PFSK-1 (cell line): ENCODE data around the gene SAE1.

ENCODE experiments used
- FOXP2 ChIP-seq: optimal IDR thresholded peaks from 2 replicates; pipeline ENCODE3; 2011; ENCODE audit warnings: borderline replicate concordance, control low read depth, inconsistent platforms; ENCODE audit not compliant: insufficient read depth; ENCODE audit errors: extremely low read length, extremely low read depth
- POLR2AphosphoS5 ChIP-seq: IDR thresholded peaks from 2 replicates; pipeline ENCODE4 v1.6.1; 2012; ENCODE audit warnings: low read depth, mild to moderate bottlenecking, control low read depth, low read length, moderate library complexity
- SIN3A ChIP-seq: IDR thresholded peaks from 2 replicates; pipeline ENCODE4 v1.6.1; 2012; ENCODE audit warnings: mild to moderate bottlenecking, low read length, moderate library complexity, borderline replicate concordance; ENCODE audit not compliant: insufficient read depth
- TAF1 ChIP-seq: IDR thresholded peaks from 2 replicates; pipeline ENCODE4 v1.6.1; 2012; ENCODE audit warnings: low read length, control low read depth, borderline replicate concordance; ENCODE audit not compliant: insufficient read depth
- TF ChIP-seq, protein P1 (sequence below), 2 experiments: IDR thresholded peaks; 2 replicates each; pipeline versions ENCODE4 v1.6.1 to v1.8.0; 2011 to 2012; ENCODE audit warnings: low read depth in 2 of 2, low read length in 2 of 2, control low read depth in 1 of 2, inconsistent platforms in 1 of 2, mild to moderate bottlenecking in 1 of 2, moderate library complexity in 1 of 2; ENCODE audit not compliant: insufficient read depth in 1 of 2

DNA sequence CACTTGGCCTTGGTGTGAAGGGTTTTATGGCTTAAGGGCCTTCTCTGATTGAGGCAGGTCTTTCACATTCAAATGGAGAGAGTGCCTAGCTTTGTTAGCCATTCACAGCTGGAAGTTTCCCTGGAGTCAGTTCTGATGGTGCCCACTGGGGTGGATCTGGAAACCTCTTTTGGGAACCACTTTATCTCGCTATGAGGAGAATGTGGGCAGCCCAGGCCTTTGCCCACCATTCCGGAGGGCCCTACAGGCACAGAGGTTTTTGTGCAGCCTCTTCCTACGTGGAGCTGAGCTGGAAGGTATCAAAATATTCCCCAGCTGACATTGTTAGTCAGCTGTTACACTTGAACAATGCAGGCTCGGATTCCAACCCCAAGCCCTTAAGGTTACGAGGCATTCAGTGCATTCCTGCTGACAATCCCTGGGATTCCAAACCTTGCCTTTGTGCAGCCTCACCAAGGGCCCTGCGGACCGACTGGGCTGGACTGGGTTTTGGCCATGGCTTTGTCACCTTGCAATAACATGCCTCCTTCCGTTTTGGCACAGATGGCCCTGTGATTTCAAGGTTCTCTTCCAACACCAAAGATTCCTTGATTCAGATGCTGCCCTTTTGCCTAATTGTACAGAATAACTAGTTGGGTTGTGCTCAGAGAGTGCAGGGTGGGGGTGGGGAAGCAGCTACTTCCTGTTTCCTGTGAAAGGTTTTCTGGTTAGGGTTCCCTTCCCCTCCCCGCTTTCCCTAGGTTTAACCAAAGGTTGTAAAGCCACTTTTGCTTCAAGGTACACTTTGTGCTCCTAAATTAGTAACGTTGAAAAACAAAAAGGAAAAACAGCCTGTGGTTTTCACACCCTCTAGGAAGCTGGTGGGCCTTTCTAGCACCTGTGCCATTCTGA lies 27.0 kb downstream of the SAE1 start:
- TF ChIP-seq POLR2AphosphoS5, result no peak
- TF ChIP-seq TAF1, result no peak
- TF ChIP-seq, protein P1, sequence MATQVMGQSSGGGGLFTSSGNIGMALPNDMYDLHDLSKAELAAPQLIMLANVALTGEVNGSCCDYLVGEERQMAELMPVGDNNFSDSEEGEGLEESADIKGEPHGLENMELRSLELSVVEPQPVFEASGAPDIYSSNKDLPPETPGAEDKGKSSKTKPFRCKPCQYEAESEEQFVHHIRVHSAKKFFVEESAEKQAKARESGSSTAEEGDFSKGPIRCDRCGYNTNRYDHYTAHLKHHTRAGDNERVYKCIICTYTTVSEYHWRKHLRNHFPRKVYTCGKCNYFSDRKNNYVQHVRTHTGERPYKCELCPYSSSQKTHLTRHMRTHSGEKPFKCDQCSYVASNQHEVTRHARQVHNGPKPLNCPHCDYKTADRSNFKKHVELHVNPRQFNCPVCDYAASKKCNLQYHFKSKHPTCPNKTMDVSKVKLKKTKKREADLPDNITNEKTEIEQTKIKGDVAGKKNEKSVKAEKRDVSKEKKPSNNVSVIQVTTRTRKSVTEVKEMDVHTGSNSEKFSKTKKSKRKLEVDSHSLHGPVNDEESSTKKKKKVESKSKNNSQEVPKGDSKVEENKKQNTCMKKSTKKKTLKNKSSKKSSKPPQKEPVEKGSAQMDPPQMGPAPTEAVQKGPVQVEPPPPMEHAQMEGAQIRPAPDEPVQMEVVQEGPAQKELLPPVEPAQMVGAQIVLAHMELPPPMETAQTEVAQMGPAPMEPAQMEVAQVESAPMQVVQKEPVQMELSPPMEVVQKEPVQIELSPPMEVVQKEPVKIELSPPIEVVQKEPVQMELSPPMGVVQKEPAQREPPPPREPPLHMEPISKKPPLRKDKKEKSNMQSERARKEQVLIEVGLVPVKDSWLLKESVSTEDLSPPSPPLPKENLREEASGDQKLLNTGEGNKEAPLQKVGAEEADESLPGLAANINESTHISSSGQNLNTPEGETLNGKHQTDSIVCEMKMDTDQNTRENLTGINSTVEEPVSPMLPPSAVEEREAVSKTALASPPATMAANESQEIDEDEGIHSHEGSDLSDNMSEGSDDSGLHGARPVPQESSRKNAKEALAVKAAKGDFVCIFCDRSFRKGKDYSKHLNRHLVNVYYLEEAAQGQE (IDR thresholded peaks at IDR 0.05; ENCODE audit: insufficient read depth in 1 of 2, low read depth in 2 of 2, low read length in 2 of 2), result no peak
- TF ChIP-seq SIN3A, result no peak
- TF ChIP-seq FOXP2, result no peak
